WI38 (cell line): ENCODE data around the gene MFSD6.

Source experiments
- H3K4me3 ChIP-seq: 2 replicates; pipeline ENCODE4 v1.5.1; 2011; ENCODE audit warnings: low read depth, mild to moderate bottlenecking, control low read depth, low read length
- TF ChIP-seq, protein P1 (sequence below): IDR thresholded peaks from 2 replicates; pipeline ENCODE4 v1.5.1; 2012; ENCODE audit warnings: low read depth, mild to moderate bottlenecking, control low read depth, low read length

The MFSD6 gene

GRCh38 chr2:190456833-190457232 is 48.7 kb downstream of the MFSD6 start:
- TF ChIP-seq, protein P1, sequence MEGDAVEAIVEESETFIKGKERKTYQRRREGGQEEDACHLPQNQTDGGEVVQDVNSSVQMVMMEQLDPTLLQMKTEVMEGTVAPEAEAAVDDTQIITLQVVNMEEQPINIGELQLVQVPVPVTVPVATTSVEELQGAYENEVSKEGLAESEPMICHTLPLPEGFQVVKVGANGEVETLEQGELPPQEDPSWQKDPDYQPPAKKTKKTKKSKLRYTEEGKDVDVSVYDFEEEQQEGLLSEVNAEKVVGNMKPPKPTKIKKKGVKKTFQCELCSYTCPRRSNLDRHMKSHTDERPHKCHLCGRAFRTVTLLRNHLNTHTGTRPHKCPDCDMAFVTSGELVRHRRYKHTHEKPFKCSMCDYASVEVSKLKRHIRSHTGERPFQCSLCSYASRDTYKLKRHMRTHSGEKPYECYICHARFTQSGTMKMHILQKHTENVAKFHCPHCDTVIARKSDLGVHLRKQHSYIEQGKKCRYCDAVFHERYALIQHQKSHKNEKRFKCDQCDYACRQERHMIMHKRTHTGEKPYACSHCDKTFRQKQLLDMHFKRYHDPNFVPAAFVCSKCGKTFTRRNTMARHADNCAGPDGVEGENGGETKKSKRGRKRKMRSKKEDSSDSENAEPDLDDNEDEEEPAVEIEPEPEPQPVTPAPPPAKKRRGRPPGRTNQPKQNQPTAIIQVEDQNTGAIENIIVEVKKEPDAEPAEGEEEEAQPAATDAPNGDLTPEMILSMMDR: no peak
- no peak overlapping the region for H3K4me3 ChIP-seq

GRCh38 chr2:190457256-190457655 is 49.1 kb downstream of the MFSD6 start:
- TF ChIP-seq, protein P1: no peak
- H3K4me3 ChIP-seq: no peak overlapping the region

- TF ChIP-seq, protein P1: no peak
- H3K4me3 ChIP-seq: no peak overlapping the region
Measured at GRCh38 chr2:190458352-190459107, 50.4 kb downstream of the MFSD6 start.

- TF ChIP-seq, protein P1: no peak
- no peak overlapping the region for H3K4me3 ChIP-seq
Measured at GRCh38 chr2:190459881-190460280, 51.7 kb downstream of the MFSD6 start.

DNA sequence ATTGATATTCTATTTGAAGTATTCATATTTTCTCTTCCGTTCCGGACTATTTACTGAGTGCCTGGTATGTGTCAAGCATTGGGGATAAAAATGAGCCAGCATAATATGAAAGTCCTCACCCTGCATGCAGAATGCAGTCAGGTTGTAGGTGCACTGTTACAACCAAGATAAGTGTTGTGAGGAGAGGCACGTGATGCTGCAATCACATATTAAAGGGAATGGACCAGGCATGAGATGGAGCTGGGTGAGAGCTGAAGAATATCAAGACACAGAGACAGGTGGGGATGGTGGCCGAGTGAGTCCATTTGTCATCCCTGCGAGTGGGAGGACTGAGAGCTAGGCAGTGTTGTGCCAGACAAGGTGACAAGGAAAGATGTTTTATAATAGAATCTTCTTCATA is 52.3 kb downstream of the MFSD6 start:
- H3K4me3 ChIP-seq: no peak overlapping the region
- TF ChIP-seq, protein P1: no peak

DNA sequence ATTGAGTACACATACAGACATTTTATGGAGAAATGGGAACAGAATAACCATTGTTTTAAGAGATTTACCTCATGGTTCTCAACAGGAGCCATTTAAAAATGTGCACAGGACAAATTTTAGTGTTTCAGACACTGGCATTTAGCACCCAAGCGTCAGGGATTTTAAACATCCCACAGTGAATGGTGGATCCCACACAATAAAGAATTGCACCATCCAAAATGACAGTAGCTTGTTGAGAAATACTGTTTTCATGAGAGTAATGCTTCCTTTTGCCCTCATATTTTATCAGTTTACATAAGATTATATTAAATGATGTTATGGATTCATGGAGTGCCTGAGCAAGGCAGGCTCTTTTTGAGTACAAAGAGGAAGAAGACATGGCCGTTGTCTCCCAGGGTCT is 54.0 kb downstream of the MFSD6 start:
- H3K4me3 ChIP-seq: no peak overlapping the region
- TF ChIP-seq, protein P1: no peak

DNA sequence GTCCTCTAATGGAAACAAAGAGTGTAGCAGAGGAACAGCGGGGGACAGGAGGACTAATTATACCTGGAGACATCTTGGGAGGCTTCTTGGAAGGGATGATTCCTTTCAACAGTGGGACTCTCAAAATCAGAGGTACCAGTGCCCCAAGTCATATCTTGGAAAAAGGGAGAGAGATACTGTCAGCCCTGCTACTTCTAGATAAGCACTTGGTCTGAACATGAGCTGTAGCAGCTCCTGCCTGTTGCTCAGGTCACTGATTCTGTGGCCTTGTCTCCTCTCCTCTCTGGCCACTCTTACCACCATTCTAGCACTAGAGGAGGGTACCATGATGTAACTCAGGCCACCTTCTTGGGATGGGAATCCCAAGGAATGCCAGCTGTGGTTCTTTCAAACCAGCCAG is 54.5 kb downstream of the MFSD6 start:
- TF ChIP-seq, protein P1: no peak
- H3K4me3 ChIP-seq: no peak overlapping the region
